WTC11 (cell line): ENCODE data around the gene RRP12. TPM values are rescaled to one million over a fixed set of nuclear protein-coding genes. Genes with fewer than 3 reads are reported as not detected.

Experiments
- CBFB ChIP-seq: sonication (generic); formaldehyde crosslinking; IDR thresholded peaks from 2 replicates; pipeline ENCODE4 v1.8.1; 2022; ENCODE audit warnings: mild to moderate bottlenecking, low read depth, missing genetic modification reagents
- CDX4 ChIP-seq: fragments of 250-450 bp; sonication (Bioruptor Pico); IDR thresholded peaks from 2 replicates; pipeline ENCODE4 v1.9.0; 2021; ENCODE audit warnings: moderate library complexity, mild to moderate bottlenecking, inconsistent platforms, borderline replicate concordance
- CREB1 ChIP-seq: sonication (generic); formaldehyde crosslinking; IDR thresholded peaks from 2 replicates; pipeline ENCODE4 v1.8.0; 2023; ENCODE audit warnings: mild to moderate bottlenecking, missing genetic modification reagents
- E2F5 ChIP-seq: sonication (generic); formaldehyde crosslinking; IDR thresholded peaks from 2 replicates; pipeline ENCODE4 v1.8.1; 2022; ENCODE audit warnings: mild to moderate bottlenecking, moderate library complexity, missing genetic modification reagents
- FOXK1 ChIP-seq: sonication (generic); formaldehyde crosslinking; IDR thresholded peaks from 2 replicates; pipeline ENCODE4 v1.8.0; 2022; ENCODE audit warnings: mild to moderate bottlenecking, moderate library complexity, missing genetic modification reagents
- GRHL2 ChIP-seq: fragments of 250-450 bp; sonication (Bioruptor Pico); IDR thresholded peaks from 2 replicates; pipeline ENCODE4 v1.8.0; 2022; ENCODE audit warnings: mild to moderate bottlenecking, moderate library complexity; ENCODE audit not compliant: insufficient replicate concordance, severe bottlenecking
- GTF2I ChIP-seq: fragments of 250-450 bp; sonication (Bioruptor Pico); conservative IDR thresholded peaks from 2 replicates; pipeline ENCODE4 v1.4.0; 2021; ENCODE audit warnings: mild to moderate bottlenecking
- NR2C2 ChIP-seq: sonication (generic); formaldehyde crosslinking; IDR thresholded peaks from 2 replicates; pipeline ENCODE4 v1.8.0; 2022; ENCODE audit warnings: mild to moderate bottlenecking, missing genetic modification reagents
- PRRX2 ChIP-seq: fragments of 250-450 bp; sonication (Bioruptor Pico); IDR thresholded peaks from 2 replicates; pipeline ENCODE4 v1.8.0; 2021; ENCODE audit warnings: mild to moderate bottlenecking
- SP1 ChIP-seq: sonication (generic); formaldehyde crosslinking; conservative IDR thresholded peaks from 2 replicates; pipeline ENCODE4 v1.8.1; 2022; ENCODE audit warnings: missing genetic modification reagents
- USF2 ChIP-seq: sonication (generic); formaldehyde crosslinking; IDR thresholded peaks from 2 replicates; pipeline ENCODE4 v1.8.1; 2023; ENCODE audit warnings: mild to moderate bottlenecking, missing genetic modification reagents, moderate library complexity
- ZNF416 ChIP-seq: fragments of 250-450 bp; sonication (Bioruptor Pico); IDR thresholded peaks from 2 replicates; pipeline ENCODE4 v1.9.0; 2021; ENCODE audit warnings: mild to moderate bottlenecking, inconsistent platforms
- ZNF425 ChIP-seq: fragments of 250-450 bp; sonication (Bioruptor Pico); conservative IDR thresholded peaks from 2 replicates; pipeline ENCODE4 v1.9.0; 2021; ENCODE audit warnings: mild to moderate bottlenecking
- total RNA-seq: library from RNA; stranded (reverse); gene quantifications from 3 replicates; pipeline ENCODE4 v1.2.3, GENCODE V29; 2021
- TF ChIP-seq, protein P1 (sequence below): sonication (generic); formaldehyde crosslinking; IDR thresholded peaks from 2 replicates; pipeline ENCODE4 v1.8.0; 2023; ENCODE audit warnings: missing genetic modification reagents, mild to moderate bottlenecking, borderline replicate concordance
- TF ChIP-seq, protein P2 (sequence below): sonication (generic); formaldehyde crosslinking; IDR thresholded peaks from 2 replicates; pipeline ENCODE4 v1.8.0; 2023; ENCODE audit warnings: mild to moderate bottlenecking, missing genetic modification reagents
- TF ChIP-seq, protein P3 (sequence below): sonication (generic); formaldehyde crosslinking; IDR thresholded peaks from 2 replicates; pipeline ENCODE4 v1.8.0; 2022; ENCODE audit warnings: mild to moderate bottlenecking, missing genetic modification reagents
- TF ChIP-seq, protein P4 (sequence below): fragments of 250-450 bp; sonication (Bioruptor Pico); IDR thresholded peaks from 2 replicates; pipeline ENCODE4 v1.8.0; 2021; ENCODE audit warnings: mild to moderate bottlenecking
- TF ChIP-seq, protein P5 (sequence below): sonication (generic); formaldehyde crosslinking; IDR thresholded peaks from 2 replicates; pipeline ENCODE4 v1.8.0; 2022; ENCODE audit warnings: mild to moderate bottlenecking, missing genetic modification reagents

The RRP12 gene
- total RNA-seq, 1 experiment from 2014 or later, result 56.6 TPM

DNA sequence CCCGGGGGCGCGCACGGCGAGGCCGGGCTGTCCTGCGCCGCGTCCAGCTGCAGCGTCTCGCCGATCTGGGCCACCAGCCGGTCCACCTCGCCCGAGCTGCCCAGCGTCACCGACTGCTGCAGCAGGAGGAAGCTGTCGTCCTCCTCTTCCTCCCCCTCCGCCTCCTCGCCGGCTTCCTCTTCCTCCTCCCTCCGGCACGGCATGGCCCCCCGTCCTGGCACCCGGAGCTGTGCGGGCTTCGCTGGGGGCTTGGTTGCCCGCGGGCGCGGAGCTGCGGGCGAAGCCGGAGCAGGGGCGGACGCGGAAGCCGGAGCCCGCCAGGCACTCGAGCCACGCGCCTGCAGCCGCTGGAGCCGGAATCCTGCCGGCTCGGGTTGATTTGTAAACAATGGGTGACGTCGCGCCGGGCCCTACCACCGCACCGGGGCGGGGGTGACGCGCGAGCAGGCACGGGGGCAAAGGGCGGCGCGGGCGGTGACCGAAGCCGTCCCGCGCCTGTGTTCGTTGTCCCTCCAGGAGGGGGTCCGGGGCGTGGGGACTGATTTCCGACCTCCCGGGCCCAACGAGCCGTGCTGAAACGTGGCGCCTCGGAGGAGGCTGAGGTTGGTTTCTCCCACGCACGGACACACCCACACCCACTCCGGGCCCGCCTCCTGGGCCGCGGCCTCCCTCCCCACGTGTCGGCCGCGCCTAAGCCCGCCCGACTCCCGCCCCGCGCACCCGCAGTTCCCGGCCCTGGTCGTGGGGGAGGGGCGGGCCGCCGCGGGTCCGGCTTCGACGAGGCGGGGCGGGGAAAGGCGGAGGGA, 66.6 kb downstream of the RRP12 start, which contains the start of gene FRAT2 (continued):
- TF ChIP-seq, protein P1, sequence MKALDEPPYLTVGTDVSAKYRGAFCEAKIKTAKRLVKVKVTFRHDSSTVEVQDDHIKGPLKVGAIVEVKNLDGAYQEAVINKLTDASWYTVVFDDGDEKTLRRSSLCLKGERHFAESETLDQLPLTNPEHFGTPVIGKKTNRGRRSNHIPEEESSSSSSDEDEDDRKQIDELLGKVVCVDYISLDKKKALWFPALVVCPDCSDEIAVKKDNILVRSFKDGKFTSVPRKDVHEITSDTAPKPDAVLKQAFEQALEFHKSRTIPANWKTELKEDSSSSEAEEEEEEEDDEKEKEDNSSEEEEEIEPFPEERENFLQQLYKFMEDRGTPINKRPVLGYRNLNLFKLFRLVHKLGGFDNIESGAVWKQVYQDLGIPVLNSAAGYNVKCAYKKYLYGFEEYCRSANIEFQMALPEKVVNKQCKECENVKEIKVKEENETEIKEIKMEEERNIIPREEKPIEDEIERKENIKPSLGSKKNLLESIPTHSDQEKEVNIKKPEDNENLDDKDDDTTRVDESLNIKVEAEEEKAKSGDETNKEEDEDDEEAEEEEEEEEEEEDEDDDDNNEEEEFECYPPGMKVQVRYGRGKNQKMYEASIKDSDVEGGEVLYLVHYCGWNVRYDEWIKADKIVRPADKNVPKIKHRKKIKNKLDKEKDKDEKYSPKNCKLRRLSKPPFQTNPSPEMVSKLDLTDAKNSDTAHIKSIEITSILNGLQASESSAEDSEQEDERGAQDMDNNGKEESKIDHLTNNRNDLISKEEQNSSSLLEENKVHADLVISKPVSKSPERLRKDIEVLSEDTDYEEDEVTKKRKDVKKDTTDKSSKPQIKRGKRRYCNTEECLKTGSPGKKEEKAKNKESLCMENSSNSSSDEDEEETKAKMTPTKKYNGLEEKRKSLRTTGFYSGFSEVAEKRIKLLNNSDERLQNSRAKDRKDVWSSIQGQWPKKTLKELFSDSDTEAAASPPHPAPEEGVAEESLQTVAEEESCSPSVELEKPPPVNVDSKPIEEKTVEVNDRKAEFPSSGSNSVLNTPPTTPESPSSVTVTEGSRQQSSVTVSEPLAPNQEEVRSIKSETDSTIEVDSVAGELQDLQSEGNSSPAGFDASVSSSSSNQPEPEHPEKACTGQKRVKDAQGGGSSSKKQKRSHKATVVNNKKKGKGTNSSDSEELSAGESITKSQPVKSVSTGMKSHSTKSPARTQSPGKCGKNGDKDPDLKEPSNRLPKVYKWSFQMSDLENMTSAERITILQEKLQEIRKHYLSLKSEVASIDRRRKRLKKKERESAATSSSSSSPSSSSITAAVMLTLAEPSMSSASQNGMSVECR (CRISPR knock-in tag), result peak; percentile 95
- TF ChIP-seq, protein P2, sequence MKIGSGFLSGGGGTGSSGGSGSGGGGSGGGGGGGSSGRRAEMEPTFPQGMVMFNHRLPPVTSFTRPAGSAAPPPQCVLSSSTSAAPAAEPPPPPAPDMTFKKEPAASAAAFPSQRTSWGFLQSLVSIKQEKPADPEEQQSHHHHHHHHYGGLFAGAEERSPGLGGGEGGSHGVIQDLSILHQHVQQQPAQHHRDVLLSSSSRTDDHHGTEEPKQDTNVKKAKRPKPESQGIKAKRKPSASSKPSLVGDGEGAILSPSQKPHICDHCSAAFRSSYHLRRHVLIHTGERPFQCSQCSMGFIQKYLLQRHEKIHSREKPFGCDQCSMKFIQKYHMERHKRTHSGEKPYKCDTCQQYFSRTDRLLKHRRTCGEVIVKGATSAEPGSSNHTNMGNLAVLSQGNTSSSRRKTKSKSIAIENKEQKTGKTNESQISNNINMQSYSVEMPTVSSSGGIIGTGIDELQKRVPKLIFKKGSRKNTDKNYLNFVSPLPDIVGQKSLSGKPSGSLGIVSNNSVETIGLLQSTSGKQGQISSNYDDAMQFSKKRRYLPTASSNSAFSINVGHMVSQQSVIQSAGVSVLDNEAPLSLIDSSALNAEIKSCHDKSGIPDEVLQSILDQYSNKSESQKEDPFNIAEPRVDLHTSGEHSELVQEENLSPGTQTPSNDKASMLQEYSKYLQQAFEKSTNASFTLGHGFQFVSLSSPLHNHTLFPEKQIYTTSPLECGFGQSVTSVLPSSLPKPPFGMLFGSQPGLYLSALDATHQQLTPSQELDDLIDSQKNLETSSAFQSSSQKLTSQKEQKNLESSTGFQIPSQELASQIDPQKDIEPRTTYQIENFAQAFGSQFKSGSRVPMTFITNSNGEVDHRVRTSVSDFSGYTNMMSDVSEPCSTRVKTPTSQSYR (CRISPR knock-in tag), result peak; percentile 78; the same call in 1 of the 2 replicates
- TF ChIP-seq SP1 (peak; percentile 88), CREB1 (CRISPR knock-in tag) (no peak), E2F5 (CRISPR knock-in tag) (peak; percentile 79; the same call in 1 of the 2 replicates), ZNF425 (no peak), GRHL2 (CRISPR knock-in tag) (no peak), CDX4 (CRISPR knock-in tag) (no peak), PRRX2 (CRISPR knock-in tag) (no peak), NR2C2 (CRISPR knock-in tag) (no peak), CBFB (CRISPR knock-in tag) (no peak), USF2 (CRISPR knock-in tag) (peak; percentile 65), FOXK1 (CRISPR knock-in tag) (peak; percentile 100), GTF2I (CRISPR knock-in tag) (no peak), ZNF416 (CRISPR knock-in tag) (no peak)
- TF ChIP-seq, protein P3, sequence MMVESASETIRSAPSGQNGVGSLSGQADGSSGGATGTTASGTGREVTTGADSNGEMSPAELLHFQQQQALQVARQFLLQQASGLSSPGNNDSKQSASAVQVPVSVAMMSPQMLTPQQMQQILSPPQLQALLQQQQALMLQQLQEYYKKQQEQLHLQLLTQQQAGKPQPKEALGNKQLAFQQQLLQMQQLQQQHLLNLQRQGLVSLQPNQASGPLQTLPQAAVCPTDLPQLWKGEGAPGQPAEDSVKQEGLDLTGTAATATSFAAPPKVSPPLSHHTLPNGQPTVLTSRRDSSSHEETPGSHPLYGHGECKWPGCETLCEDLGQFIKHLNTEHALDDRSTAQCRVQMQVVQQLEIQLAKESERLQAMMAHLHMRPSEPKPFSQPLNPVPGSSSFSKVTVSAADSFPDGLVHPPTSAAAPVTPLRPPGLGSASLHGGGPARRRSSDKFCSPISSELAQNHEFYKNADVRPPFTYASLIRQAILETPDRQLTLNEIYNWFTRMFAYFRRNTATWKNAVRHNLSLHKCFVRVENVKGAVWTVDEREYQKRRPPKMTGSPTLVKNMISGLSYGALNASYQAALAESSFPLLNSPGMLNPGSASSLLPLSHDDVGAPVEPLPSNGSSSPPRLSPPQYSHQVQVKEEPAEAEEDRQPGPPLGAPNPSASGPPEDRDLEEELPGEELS (CRISPR knock-in tag), result peak; percentile 39; the same call in 1 of the 2 replicates
- TF ChIP-seq, protein P4, sequence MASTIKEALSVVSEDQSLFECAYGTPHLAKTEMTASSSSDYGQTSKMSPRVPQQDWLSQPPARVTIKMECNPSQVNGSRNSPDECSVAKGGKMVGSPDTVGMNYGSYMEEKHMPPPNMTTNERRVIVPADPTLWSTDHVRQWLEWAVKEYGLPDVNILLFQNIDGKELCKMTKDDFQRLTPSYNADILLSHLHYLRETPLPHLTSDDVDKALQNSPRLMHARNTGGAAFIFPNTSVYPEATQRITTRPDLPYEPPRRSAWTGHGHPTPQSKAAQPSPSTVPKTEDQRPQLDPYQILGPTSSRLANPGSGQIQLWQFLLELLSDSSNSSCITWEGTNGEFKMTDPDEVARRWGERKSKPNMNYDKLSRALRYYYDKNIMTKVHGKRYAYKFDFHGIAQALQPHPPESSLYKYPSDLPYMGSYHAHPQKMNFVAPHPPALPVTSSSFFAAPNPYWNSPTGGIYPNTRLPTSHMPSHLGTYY (CRISPR knock-in tag), result no peak
- TF ChIP-seq, protein P5, sequence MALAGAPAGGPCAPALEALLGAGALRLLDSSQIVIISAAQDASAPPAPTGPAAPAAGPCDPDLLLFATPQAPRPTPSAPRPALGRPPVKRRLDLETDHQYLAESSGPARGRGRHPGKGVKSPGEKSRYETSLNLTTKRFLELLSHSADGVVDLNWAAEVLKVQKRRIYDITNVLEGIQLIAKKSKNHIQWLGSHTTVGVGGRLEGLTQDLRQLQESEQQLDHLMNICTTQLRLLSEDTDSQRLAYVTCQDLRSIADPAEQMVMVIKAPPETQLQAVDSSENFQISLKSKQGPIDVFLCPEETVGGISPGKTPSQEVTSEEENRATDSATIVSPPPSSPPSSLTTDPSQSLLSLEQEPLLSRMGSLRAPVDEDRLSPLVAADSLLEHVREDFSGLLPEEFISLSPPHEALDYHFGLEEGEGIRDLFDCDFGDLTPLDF (CRISPR knock-in tag), result 0 out of 2 replicates have a peak, but pooled peaks have one; percentile 39
